IPS-20b (cell line): Measurements from ENCODE around the gene VSTM2L.
"Not testable (repeated sequence)": the region's sequence is repeated elsewhere in the genome, so short reads cannot be mapped to it uniquely, and the experiment has no call there.

Experiments used
- H3K27ac ChIP-seq: one replicate; pipeline ENCODE4 v1.5.1; 2013; ENCODE audit warnings: low read length
- H3K27me3 ChIP-seq: 2 replicates; pipeline ENCODE4 v1.6.1; 2013; ENCODE audit warnings: mild to moderate bottlenecking, low read length, inconsistent platforms; ENCODE audit not compliant: insufficient read depth
- H3K36me3 ChIP-seq: 2 replicates; pipeline ENCODE4 v1.6.1; 2013; ENCODE audit warnings: low read depth, mild to moderate bottlenecking, inconsistent platforms, low read length, moderate library complexity; ENCODE audit not compliant: insufficient read depth
- H3K4me1 ChIP-seq: 2 replicates; pipeline ENCODE4 v1.6.1; 2013; ENCODE audit warnings: mild to moderate bottlenecking, control low read depth, inconsistent platforms, low read length, moderate library complexity; ENCODE audit not compliant: insufficient read depth
- H3K4me3 ChIP-seq: 2 replicates; pipeline ENCODE4 v1.5.1; 2013; ENCODE audit warnings: mild to moderate bottlenecking, low read length, inconsistent platforms
- H3K9ac ChIP-seq: 2 replicates; pipeline ENCODE4 v1.6.1; 2013; ENCODE audit warnings: low read depth, mild to moderate bottlenecking, inconsistent platforms, low read length, moderate library complexity
- H3K9me3 ChIP-seq: 2 replicates; pipeline ENCODE4 v1.6.1; 2013; ENCODE audit warnings: mild to moderate bottlenecking, low read depth, low read length, inconsistent platforms; ENCODE audit not compliant: insufficient read depth

The VSTM2L gene

GRCh38 chr20:37946946-37947345 is 44.0 kb downstream of the VSTM2L start:
- no peaks in the 10 kb centered on the region for H3K9me3 ChIP-seq
- H3K27me3 ChIP-seq = no peaks in the 10 kb centered on the region

GRCh38 chr20:37947943-37948342 is 45.0 kb downstream of the VSTM2L start:
- no peaks in the 10 kb centered on the region for H3K27me3 ChIP-seq
- no peak overlapping the region for H3K4me3 ChIP-seq
- H3K9ac ChIP-seq = no peak overlapping the region
- H3K9me3 ChIP-seq = no peaks in the 10 kb centered on the region
- H3K4me1 ChIP-seq = no peaks in the 10 kb centered on the region; the same call in 1 of the 2 replicates
- H3K36me3 ChIP-seq = no peaks in the 10 kb centered on the region
- H3K27ac ChIP-seq = no peak overlapping the region

More at GRCh38 chr20:37946946-37947345, 44.0 kb downstream of the VSTM2L start:
- H3K27ac ChIP-seq = no peak overlapping the region
- H3K36me3 ChIP-seq = no peaks in the 10 kb centered on the region
- no peak overlapping the region for H3K9ac ChIP-seq
- H3K4me3 ChIP-seq = no peak overlapping the region
- H3K4me1 ChIP-seq = no peaks in the 10 kb centered on the region; the same call in 1 of the 2 replicates

- H3K4me1 ChIP-seq = no peaks in the 10 kb centered on the region; the same call in 1 of the 2 replicates
- H3K27me3 ChIP-seq = no peaks in the 10 kb centered on the region
- no peaks in the 10 kb centered on the region for H3K9me3 ChIP-seq
- no peak overlapping the region for H3K4me3 ChIP-seq
- no peak overlapping the region for H3K27ac ChIP-seq
- no peak overlapping the region for H3K9ac ChIP-seq
- H3K36me3 ChIP-seq = no peaks in the 10 kb centered on the region
Measured at GRCh38 chr20:37948956-37949355, 46.0 kb downstream of the VSTM2L start.

- no peaks in the 10 kb centered on the region for H3K4me1 ChIP-seq
- H3K4me3 ChIP-seq = no peak overlapping the region
- no peaks in the 10 kb centered on the region for H3K27me3 ChIP-seq
- no peaks in the 10 kb centered on the region for H3K36me3 ChIP-seq
- no peaks in the 10 kb centered on the region for H3K9me3 ChIP-seq
- no peak overlapping the region for H3K9ac ChIP-seq
- H3K27ac ChIP-seq = no peak overlapping the region
Measured at GRCh38 chr20:37954190-37954589, 51.3 kb downstream of the VSTM2L start.

GRCh38 chr20:37954626-37955025 is 51.7 kb downstream of the VSTM2L start:
- Histone ChIP-seq H3K9me3 (no peaks in the 10 kb centered on the region), H3K27ac (no peak overlapping the region), H3K9ac (no peak overlapping the region)

GRCh38 chr20:37955511-37955910 is 52.6 kb downstream of the VSTM2L start:
- no peaks in the 10 kb centered on the region for H3K27me3 ChIP-seq
- no peak overlapping the region for H3K27ac ChIP-seq
- H3K4me3 ChIP-seq = no peak overlapping the region
- H3K4me1 ChIP-seq = no peaks in the 10 kb centered on the region
- H3K36me3 ChIP-seq = no peaks in the 10 kb centered on the region
- H3K9me3 ChIP-seq = no peaks in the 10 kb centered on the region
- H3K9ac ChIP-seq = no peak overlapping the region

More at GRCh38 chr20:37954626-37955025, 51.7 kb downstream of the VSTM2L start:
- no peaks in the 10 kb centered on the region for H3K4me1 ChIP-seq
- H3K27me3 ChIP-seq = no peaks in the 10 kb centered on the region
- no peak overlapping the region for H3K4me3 ChIP-seq
- H3K36me3 ChIP-seq = no peaks in the 10 kb centered on the region

- no peaks in the 10 kb centered on the region for H3K4me1 ChIP-seq
- H3K27me3 ChIP-seq = no peaks in the 10 kb centered on the region
- H3K9me3 ChIP-seq = no peaks in the 10 kb centered on the region
- no peak overlapping the region for H3K9ac ChIP-seq
- H3K4me3 ChIP-seq = no peak overlapping the region
- no peaks in the 10 kb centered on the region for H3K36me3 ChIP-seq
- no peak overlapping the region for H3K27ac ChIP-seq
Measured at GRCh38 chr20:37956107-37956585, 53.2 kb downstream of the VSTM2L start.

GRCh38 chr20:37958856-37959520 is 56.1 kb downstream of the VSTM2L start:
- Histone ChIP-seq H3K27ac (no peak overlapping the region), H3K36me3 (no peaks in the 10 kb centered on the region), H3K9me3 (no peaks in the 10 kb centered on the region), H3K4me1 (no peaks in the 10 kb centered on the region), H3K9ac (no peak overlapping the region), H3K27me3 (no peaks in the 10 kb centered on the region), H3K4me3 (no peak overlapping the region)

GRCh38 chr20:37961066-37961465 is 58.1 kb downstream of the VSTM2L start:
- no peaks in the 10 kb centered on the region for H3K27me3 ChIP-seq
- no peaks in the 10 kb centered on the region for H3K4me1 ChIP-seq
- H3K27ac ChIP-seq = no peak overlapping the region
- no peak overlapping the region for H3K9ac ChIP-seq
- no peaks in the 10 kb centered on the region for H3K36me3 ChIP-seq
- H3K4me3 ChIP-seq = no peak overlapping the region
- no peaks in the 10 kb centered on the region for H3K9me3 ChIP-seq

GRCh38 chr20:37963483-37963882 is 60.6 kb downstream of the VSTM2L start:
- H3K27me3 ChIP-seq, H3K4me3 ChIP-seq, H3K9me3 ChIP-seq, H3K4me1 ChIP-seq, H3K36me3 ChIP-seq, H3K27ac ChIP-seq, H3K9ac ChIP-seq: not testable (repeated sequence)

- Histone ChIP-seq H3K4me3 (no peak overlapping the region), H3K9ac (no peak overlapping the region), H3K4me1 (peaks cover 20% of the 10 kb centered on the region; the same call in 1 of the 2 replicates), H3K9me3 (no peaks in the 10 kb centered on the region), H3K27ac (no peak overlapping the region), H3K27me3 (peaks cover 25% of the 10 kb centered on the region), H3K36me3 (no peaks in the 10 kb centered on the region)
Measured at GRCh38 chr20:37968841-37969401, 66.0 kb downstream of the VSTM2L start.
